GM12878 (cell line): Measurements from ENCODE around the gene OMG. TPM values are rescaled to one million over a fixed set of nuclear protein-coding genes. Genes with fewer than 3 reads are reported as not detected.

Experiments used
- ATAC-seq: fragments of 200-7000 bp; cut with Tn5 transposase; 3 replicates; pipeline ENCODE4 v1.9.1; 2020; ENCODE audit warnings: mild to moderate bottlenecking, moderate library complexity
- BruUV-seq: library from RNA; stranded (reverse); fragments of 400-500 nt; replicated peaks from 2 replicates; lab custom pipeline; 2021; lab: Mats Ljungman, UMichigan
- CTCF ChIA-PET: fragments of 300-600 bp; sonication (Branson Sonifier 250); formaldehyde crosslinking; extraction: SDS; loops from one replicate; lab custom pipeline; 2021; ENCODE audit warnings: inconsistent platforms; lab: Yijun Ruan, JAX
- POLR2A ChIA-PET: fragments of 350-600 bp; formaldehyde crosslinking; extraction: SDS; loops from one replicate; lab custom pipeline; 2021; ENCODE audit warnings: inconsistent platforms; lab: Charles Lee
- RAD21 ChIA-PET: fragments of 300-600 bp; sonication (Branson Sonifier 250); formaldehyde crosslinking; loops from one replicate; lab custom pipeline; 2023; ENCODE audit warnings: antibody characterized with exemption; ENCODE audit not compliant: unreplicated experiment; lab: Charles Lee
- SMC1A ChIA-PET: fragments of 300-600 bp; sonication (Branson Sonifier 250); formaldehyde crosslinking; loops from one replicate; lab custom pipeline; 2023; ENCODE audit not compliant: unreplicated experiment, uncharacterized antibody; lab: Charles Lee
- DNase-seq: peaks from one replicate; pipeline ENCODE4 v3.0.0-alpha.2; 2011; ENCODE audit warnings: low read depth, low spot score
- FAIRE-seq: peaks from 3 replicates; lab custom pipeline; 2011; peaks lifted over from hg19 to GRCh38; lab: Jason Lieb, UNC
- H2AFZ ChIP-seq: 2 replicates; pipeline ENCODE4 v1.6.0; 2011; ENCODE audit warnings: low read depth, low read length, control low read depth; ENCODE audit not compliant: control insufficient read depth
- H3K27ac ChIP-seq: 2 replicates; pipeline ENCODE4 v1.5.1; 2011; ENCODE audit warnings: control low read depth; ENCODE audit not compliant: control insufficient read depth, insufficient read depth
- H3K27me3 ChIP-seq, 2 experiments: replicated peaks in 1 of 2; 2 replicates each; pipeline versions ENCODE4 v1.6.0 to v1.6.1; 2011; ENCODE audit warnings: low read length in 1 of 2; ENCODE audit not compliant: control insufficient read depth in 2 of 2, insufficient read depth in 2 of 2
- H3K36me3 ChIP-seq, 2 experiments: 2 replicates each; pipeline ENCODE4 v1.5.1; 2011; ENCODE audit warnings: low read length in 1 of 2; ENCODE audit not compliant: control insufficient read depth in 2 of 2, insufficient read depth in 2 of 2
- H3K4me1 ChIP-seq: 2 replicates; pipeline ENCODE4 v1.6.1; 2011; ENCODE audit warnings: mild to moderate bottlenecking, low read length, moderate library complexity, mixed read lengths; ENCODE audit not compliant: control insufficient read depth, insufficient read depth
- H3K4me2 ChIP-seq: 2 replicates; pipeline ENCODE4 v1.6.0; 2011; ENCODE audit warnings: control low read depth; ENCODE audit not compliant: control insufficient read depth, insufficient read depth
- H3K4me3 ChIP-seq: fragments of 200-600 bp; sonication (generic); 2 replicates; pipeline ENCODE4 v1.5.1; 2016
- H3K79me2 ChIP-seq: 2 replicates; pipeline ENCODE4 v1.6.0; 2011; ENCODE audit warnings: low read length; ENCODE audit not compliant: control insufficient read depth, insufficient read depth
- H3K9ac ChIP-seq: 2 replicates; pipeline ENCODE4 v1.8.0; 2011; ENCODE audit warnings: low read length, control low read depth, mixed read lengths; ENCODE audit not compliant: control insufficient read depth, insufficient read depth
- H3K9me3 ChIP-seq: replicated peaks from 3 replicates; pipeline ENCODE4 v1.5.1; 2011; ENCODE audit warnings: mild to moderate bottlenecking, low read length; ENCODE audit not compliant: control insufficient read depth, insufficient read depth
- H4K20me1 ChIP-seq: 2 replicates; pipeline ENCODE4 v1.6.0; 2011; ENCODE audit not compliant: control insufficient read depth, insufficient read depth
- ASH2L ChIP-seq: fragments of 300-600, 200-600 bp; sonication (generic); IDR thresholded peaks from 2 replicates; pipeline ENCODE4 v1.6.1; 2017; ENCODE audit warnings: low read depth, mild to moderate bottlenecking, borderline replicate concordance
- GATAD2B ChIP-seq: fragments of 450-650 bp; conservative IDR thresholded peaks from 2 replicates; pipeline ENCODE4 v1.6.1; 2017; ENCODE audit warnings: low read depth, mild to moderate bottlenecking, moderate library complexity
- KLF5 ChIP-seq: fragments of 450-650 bp; IDR thresholded peaks from 2 replicates; pipeline ENCODE4 v1.6.1; 2014; ENCODE audit warnings: mild to moderate bottlenecking; ENCODE audit not compliant: partially characterized antibody
- MLLT1 ChIP-seq: fragments of 450-650 bp; IDR thresholded peaks from 2 replicates; pipeline ENCODE4 v1.6.1; 2016; ENCODE audit warnings: mild to moderate bottlenecking
- MTA2 ChIP-seq: fragments of 450-650 bp; IDR thresholded peaks from 2 replicates; pipeline ENCODE4 v1.6.1; 2016; ENCODE audit warnings: low read depth, mild to moderate bottlenecking, moderate library complexity
- RAD51 ChIP-seq: fragments of 450-650 bp; IDR thresholded peaks from 2 replicates; pipeline ENCODE4 v1.6.1; 2016; ENCODE audit warnings: moderate library complexity, mild to moderate bottlenecking, inconsistent platforms
- STAT3 ChIP-seq: IDR thresholded peaks from 2 replicates; pipeline ENCODE4 v1.6.1; 2011; ENCODE audit warnings: low read depth, low read length, improper control_type of control experiment
- ZBED1 ChIP-seq: IDR thresholded peaks from 2 replicates; pipeline ENCODE4 v1.6.1; 2016; ENCODE audit warnings: borderline replicate concordance
- WGBS: methylation state at CpG from one replicate; pipeline ENCODE4 v1.1.6; 2016; ENCODE audit warnings: low lambda C conversion rate; ENCODE audit not compliant: insufficient replicate concordance, insufficient coverage; ENCODE audit errors: missing lambda C conversion rate; 5-methylcytosine and 5-hydroxymethylcytosine counted together
- in situ Hi-C: fragments of 300-500 bp; cut with MboI; formaldehyde crosslinking; loops from 9 replicates; pipeline ENCODE4 v1.14.3; 2018; ENCODE audit warnings: mixed read lengths
- intact Hi-C: fragments of 100-400 bp; cut with micrococcal nuclease; formaldehyde crosslinking; loops from one replicate; pipeline ENCODE4 v1.14.2; 2022; ENCODE audit not compliant: unreplicated experiment
- polyA plus RNA-seq, 11 experiments: library from polyadenylated mRNA; depleted of rRNA in 4 of 11; unstranded in 6 of 11; stranded (reverse) in 5 of 11; fragments of >200 nt; fragmentation: Nextera tagmentation in 4 of 11; fragmentation: Illumina TruSeq in 1 of 11; extraction: Ambion mirVana in 4 of 11; extraction: Trizol in 1 of 11; gene quantifications; 1 replicate in 1 of 11; 2 replicates in 10 of 11; pipeline versions ENCODE4 v1.2.1 to v1.2.3, GENCODE V29; 2011 to 2016; ENCODE audit warnings: inconsistent platforms in 2 of 11, missing spikeins in 2 of 11, low read depth in 1 of 11
- total RNA-seq, 4 experiments: library from RNA; depleted of rRNA in 3 of 4; stranded (reverse); fragments of >200 nt in 3 of 4; fragmentation: Illumina TruSeq in 1 of 4; extraction: Trizol in 1 of 4; gene quantifications; 2 replicates each; pipeline versions ENCODE4 v1.2.1 to v1.2.3, GENCODE V29; 2013 to 2021

OMG gene
- total and polyA plus RNA-seq, 10 of the 15 experiments (the other 5 are each of a cell fraction or from before 2014, with no cell fraction given), result 0.09 to 0.96 (median 0.26) TPM

- Histone ChIP-seq H3K4me3 (no peak overlapping the region), H3K79me2 (no peaks in the 10 kb centered on the region), H3K9ac (no peak overlapping the region), H3K27me3 (no peaks in the 10 kb centered on the region)
- ATAC-seq (no peak), FAIRE-seq (no peak)
- in situ Hi-C loops, result no loop called here
- no peak for TF ChIP-seq STAT3
- no peak for TF ChIP-seq ASH2L
- TF ChIP-seq MLLT1, result no peak
- TF ChIP-seq GATAD2B, result no peak
- TF ChIP-seq, all 136 proteins: peak for 0
- Histone ChIP-seq H3K36me3 (no peaks in the 10 kb centered on the region; a peak in 2 of 4 replicates), H3K9me3 (no peaks in the 10 kb centered on the region), H3K4me1 (no peaks in the 10 kb centered on the region), H3K4me2 (no peak overlapping the region), H2AFZ (no peak overlapping the region), H4K20me1 (no peaks in the 10 kb centered on the region), H3K27ac (no peak overlapping the region)
- intact Hi-C loops, result no loop called here
- ChIA-PET CTCF (no interaction called here), RAD21 (no interaction called here), POLR2A (no interaction called here), SMC1A (no interaction called here)
- no peak for DNase-seq
- WGBS, result 79% methylated on average over 2 of the region's 2 CpGs
- BruUV-seq, result no TSS peak
These were observed 897 bp downstream of the OMG start for GRCh38 chr17:31296142-31296541.

GRCh38 chr17:31295489-31295871, 1.6 kb downstream of the OMG start:
- H4K20me1 ChIP-seq, result no peaks in the 10 kb centered on the region
- CTCF ChIA-PET, result no interaction called here
- RAD21 ChIA-PET, result no interaction called here
- no peaks in the 10 kb centered on the region for H3K79me2 ChIP-seq
- no peak overlapping the region for H3K27ac ChIP-seq
- no peak overlapping the region for H3K4me2 ChIP-seq
- H3K27me3 ChIP-seq, result no peaks in the 10 kb centered on the region
- intact Hi-C loops, result no loop called here
- DNase-seq (no peak), ATAC-seq (no peak), FAIRE-seq (no peak)
- H2AFZ ChIP-seq, result no peak overlapping the region
- no peak overlapping the region for H3K9ac ChIP-seq
- H3K9me3 ChIP-seq, result no peaks in the 10 kb centered on the region
- POLR2A ChIA-PET, result interaction anchor here (1.0 kb wide), 1 partner anchor 11 kb away, joined by 3 read pairs; no protein-coding TSS in a partner anchor
- WGBS, result 95% methylated on average over 1 of the region's 1 CpG
- no peak for TF ChIP-seq ZBED1
- TF ChIP-seq MTA2, result no peak
- TF ChIP-seq RAD51, result peak; percentile 22; the same call in 1 of the 2 replicates
- no peak for TF ChIP-seq KLF5
- in situ Hi-C loops, result no loop called here
- no TSS peak for BruUV-seq
- no peak overlapping the region for H3K4me3 ChIP-seq
- no peaks in the 10 kb centered on the region; a peak in 2 of 4 replicates for H3K36me3 ChIP-seq
- no peaks in the 10 kb centered on the region for H3K4me1 ChIP-seq
- SMC1A ChIA-PET, result no interaction called here
